Peyer's patch (tissue), 4 donors: ENCODE data around the gene RNF152.

ENCODE experiments used
- POLR2A ChIP-seq, 2 donors: fragments of 450-650 bp; IDR thresholded peaks; one replicate each; pipeline ENCODE4 v1.5.1; 2017; ENCODE audit warnings: antibody characterized with exemption in 2 of 2, mild to moderate bottlenecking in 2 of 2, moderate library complexity in 2 of 2
- TF ChIP-seq, protein P1 (sequence below), 6 experiments: fragments of 450-650 bp in 4 of 6; fragments of 200-600 bp in 2 of 6; sonication (generic) in 1 of 6; IDR thresholded peaks; one replicate each; pipeline ENCODE4 v1.5.1; 2017 to 2019; ENCODE audit warnings: antibody characterized with exemption in 6 of 6, mild to moderate bottlenecking in 3 of 6, moderate library complexity in 1 of 6

DNA sequence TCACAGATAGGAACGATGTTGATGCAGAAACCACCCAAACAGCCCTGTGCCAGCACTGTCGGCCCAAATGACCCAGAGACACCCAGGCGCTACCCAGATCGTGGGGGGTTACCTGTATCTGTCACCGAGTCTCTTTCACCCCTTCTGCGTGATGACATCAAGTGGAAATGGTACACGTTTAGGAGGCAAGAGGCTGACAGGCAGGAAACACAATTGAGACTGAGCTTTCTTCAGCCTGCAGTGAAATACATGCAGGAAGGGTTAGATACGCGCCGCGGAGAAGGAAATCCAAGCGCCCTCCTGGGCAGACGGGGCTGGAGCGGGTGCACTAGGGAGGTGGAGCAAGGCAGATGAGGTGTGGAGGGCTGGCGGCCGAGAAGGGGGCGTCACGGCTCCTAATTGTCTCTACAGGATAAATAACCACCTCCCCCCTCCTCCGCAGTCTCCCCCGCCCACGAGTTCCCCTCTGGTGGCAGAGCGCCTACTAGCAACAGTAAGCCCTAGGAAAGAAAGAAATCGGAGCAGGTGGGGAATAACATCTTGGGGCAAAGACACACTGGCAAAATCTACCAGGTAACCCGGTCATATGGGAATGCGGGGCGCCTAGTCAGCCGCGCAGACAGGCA lies at the start of gene RNF152:
- TF ChIP-seq, protein P1, sequence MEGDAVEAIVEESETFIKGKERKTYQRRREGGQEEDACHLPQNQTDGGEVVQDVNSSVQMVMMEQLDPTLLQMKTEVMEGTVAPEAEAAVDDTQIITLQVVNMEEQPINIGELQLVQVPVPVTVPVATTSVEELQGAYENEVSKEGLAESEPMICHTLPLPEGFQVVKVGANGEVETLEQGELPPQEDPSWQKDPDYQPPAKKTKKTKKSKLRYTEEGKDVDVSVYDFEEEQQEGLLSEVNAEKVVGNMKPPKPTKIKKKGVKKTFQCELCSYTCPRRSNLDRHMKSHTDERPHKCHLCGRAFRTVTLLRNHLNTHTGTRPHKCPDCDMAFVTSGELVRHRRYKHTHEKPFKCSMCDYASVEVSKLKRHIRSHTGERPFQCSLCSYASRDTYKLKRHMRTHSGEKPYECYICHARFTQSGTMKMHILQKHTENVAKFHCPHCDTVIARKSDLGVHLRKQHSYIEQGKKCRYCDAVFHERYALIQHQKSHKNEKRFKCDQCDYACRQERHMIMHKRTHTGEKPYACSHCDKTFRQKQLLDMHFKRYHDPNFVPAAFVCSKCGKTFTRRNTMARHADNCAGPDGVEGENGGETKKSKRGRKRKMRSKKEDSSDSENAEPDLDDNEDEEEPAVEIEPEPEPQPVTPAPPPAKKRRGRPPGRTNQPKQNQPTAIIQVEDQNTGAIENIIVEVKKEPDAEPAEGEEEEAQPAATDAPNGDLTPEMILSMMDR (IDR thresholded peaks at IDR 0.05), result no peak
- TF ChIP-seq POLR2A (IDR thresholded peaks at IDR 0.05), result no peak
